ENCODE data around the gene RALGPS1.

Gene RALGPS1

GRCh38 chr9:126956917-126957686 lies 42.5 kb downstream of the RALGPS1 start:
- TF ChIP-seq, protein P1, sequence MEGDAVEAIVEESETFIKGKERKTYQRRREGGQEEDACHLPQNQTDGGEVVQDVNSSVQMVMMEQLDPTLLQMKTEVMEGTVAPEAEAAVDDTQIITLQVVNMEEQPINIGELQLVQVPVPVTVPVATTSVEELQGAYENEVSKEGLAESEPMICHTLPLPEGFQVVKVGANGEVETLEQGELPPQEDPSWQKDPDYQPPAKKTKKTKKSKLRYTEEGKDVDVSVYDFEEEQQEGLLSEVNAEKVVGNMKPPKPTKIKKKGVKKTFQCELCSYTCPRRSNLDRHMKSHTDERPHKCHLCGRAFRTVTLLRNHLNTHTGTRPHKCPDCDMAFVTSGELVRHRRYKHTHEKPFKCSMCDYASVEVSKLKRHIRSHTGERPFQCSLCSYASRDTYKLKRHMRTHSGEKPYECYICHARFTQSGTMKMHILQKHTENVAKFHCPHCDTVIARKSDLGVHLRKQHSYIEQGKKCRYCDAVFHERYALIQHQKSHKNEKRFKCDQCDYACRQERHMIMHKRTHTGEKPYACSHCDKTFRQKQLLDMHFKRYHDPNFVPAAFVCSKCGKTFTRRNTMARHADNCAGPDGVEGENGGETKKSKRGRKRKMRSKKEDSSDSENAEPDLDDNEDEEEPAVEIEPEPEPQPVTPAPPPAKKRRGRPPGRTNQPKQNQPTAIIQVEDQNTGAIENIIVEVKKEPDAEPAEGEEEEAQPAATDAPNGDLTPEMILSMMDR (IDR thresholded peaks at IDR 0.05; ENCODE audit: poor library complexity, severe bottlenecking): no peak
- peaks cover 12% of the 10 kb centered on the region for H3K4me1 ChIP-seq (ENCODE audit: insufficient read depth, poor library complexity, severe bottlenecking)
- peak; percentile 83 for ATAC-seq (ENCODE audit: low read depth)
- DNase-seq (ENCODE audit: low spot score): no peak
- H3K4me3 ChIP-seq (ENCODE audit: severe bottlenecking): no peak overlapping the region
- peak overlapping the region; percentile 68 for H3K27ac ChIP-seq (ENCODE audit: poor library complexity, severe bottlenecking)
- no peaks in the 10 kb centered on the region for H3K27me3 ChIP-seq (ENCODE audit: insufficient read depth, poor library complexity, severe bottlenecking)
- no peaks in the 10 kb centered on the region for H3K36me3 ChIP-seq (ENCODE audit: low read depth)
- H3K9me3 ChIP-seq (ENCODE audit: severe bottlenecking): no peaks in the 10 kb centered on the region

DNA sequence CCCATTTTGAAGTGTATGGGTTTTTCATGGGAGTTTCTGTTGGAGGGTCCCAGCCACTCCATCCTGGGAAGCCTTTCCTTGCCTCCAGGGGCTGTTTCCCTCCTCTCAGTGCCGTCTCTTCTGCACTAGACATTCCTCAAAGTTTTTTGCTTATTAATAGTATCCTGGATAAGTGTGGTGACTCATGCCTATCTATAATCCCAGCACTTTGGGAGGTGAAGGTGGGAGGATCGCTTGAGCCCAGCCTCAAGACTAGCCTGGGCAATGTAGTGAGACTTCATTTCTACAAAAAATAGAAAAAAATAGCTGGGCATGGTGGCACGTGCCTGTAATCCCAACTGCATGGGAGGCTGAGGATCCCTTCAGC lies 43.1 kb downstream of the RALGPS1 start:
- Histone ChIP-seq H3K36me3 (ENCODE audit: low read depth) (no peaks in the 10 kb centered on the region), H3K27ac (ENCODE audit: poor library complexity, severe bottlenecking) (peak overlapping the region; percentile 68), H3K4me1 (ENCODE audit: insufficient read depth, poor library complexity, severe bottlenecking) (peaks cover 12% of the 10 kb centered on the region), H3K27me3 (ENCODE audit: insufficient read depth, poor library complexity, severe bottlenecking) (no peaks in the 10 kb centered on the region), H3K4me3 (ENCODE audit: severe bottlenecking) (no peak overlapping the region), H3K9me3 (ENCODE audit: severe bottlenecking) (no peaks in the 10 kb centered on the region)
- TF ChIP-seq, protein P1 (IDR thresholded peaks at IDR 0.05; ENCODE audit: poor library complexity, severe bottlenecking): no peak
- ATAC-seq (ENCODE audit: low read depth) (peak; percentile 95), DNase-seq (ENCODE audit: low spot score) (no peak)

DNA sequence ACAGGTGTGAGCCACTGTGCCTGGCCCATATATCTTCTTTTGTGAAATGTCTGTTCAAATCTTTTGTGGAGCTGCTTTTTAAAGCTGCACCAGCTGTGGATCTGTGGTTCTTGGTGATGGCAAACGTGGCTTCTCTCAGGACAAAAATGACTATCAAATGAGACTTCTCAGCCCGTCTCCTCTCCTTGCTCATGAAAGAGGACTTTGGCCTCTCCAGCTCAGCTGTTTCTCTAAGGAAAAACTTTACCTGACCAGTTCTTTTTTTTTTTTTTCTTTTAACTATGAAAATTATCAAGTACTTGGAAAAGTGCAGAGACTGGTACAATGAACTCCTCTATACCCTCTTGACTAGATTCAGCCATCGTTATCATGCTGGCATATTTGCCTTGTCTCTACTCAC lies 44.8 kb downstream of the RALGPS1 start:
- no peak for ATAC-seq (ENCODE audit: low read depth)
- peaks cover 12% of the 10 kb centered on the region for H3K4me1 ChIP-seq (ENCODE audit: insufficient read depth, poor library complexity, severe bottlenecking)
- no peak overlapping the region for H3K4me3 ChIP-seq (ENCODE audit: severe bottlenecking)
- TF ChIP-seq, protein P1 (IDR thresholded peaks at IDR 0.05; ENCODE audit: poor library complexity, severe bottlenecking): no peak
- no peaks in the 10 kb centered on the region for H3K36me3 ChIP-seq (ENCODE audit: low read depth)
- H3K27me3 ChIP-seq (ENCODE audit: insufficient read depth, poor library complexity, severe bottlenecking): no peaks in the 10 kb centered on the region
- H3K27ac ChIP-seq (ENCODE audit: poor library complexity, severe bottlenecking): no peak overlapping the region
- no peaks in the 10 kb centered on the region for H3K9me3 ChIP-seq (ENCODE audit: severe bottlenecking)
- DNase-seq (ENCODE audit: low spot score): no peak

DNA sequence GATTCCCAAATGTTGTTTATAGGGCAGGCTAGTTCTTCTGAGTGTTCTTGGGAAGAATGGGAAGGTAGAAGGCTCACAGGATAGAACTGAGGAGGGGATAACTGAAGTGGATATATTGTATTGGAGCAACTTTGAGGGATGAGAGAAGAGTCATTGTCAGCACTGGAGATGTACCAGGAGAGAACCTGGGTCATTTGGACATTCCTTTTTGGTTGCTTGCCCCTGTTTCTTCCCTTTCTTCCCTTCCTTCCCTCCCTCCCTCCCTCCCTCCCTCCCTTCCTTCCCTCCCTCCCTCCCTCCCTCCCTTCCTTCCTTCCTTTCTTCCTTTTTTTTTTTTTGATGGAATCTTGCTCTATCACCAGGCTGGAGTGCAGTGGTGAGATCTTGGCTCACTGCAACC lies 45.3 kb downstream of the RALGPS1 start:
- Histone ChIP-seq H3K9me3 (ENCODE audit: severe bottlenecking) (no peaks in the 10 kb centered on the region), H3K4me1 (ENCODE audit: insufficient read depth, poor library complexity, severe bottlenecking) (peaks cover 12% of the 10 kb centered on the region), H3K36me3 (ENCODE audit: low read depth) (no peaks in the 10 kb centered on the region), H3K4me3 (ENCODE audit: severe bottlenecking) (no peak overlapping the region), H3K27me3 (ENCODE audit: insufficient read depth, poor library complexity, severe bottlenecking) (no peaks in the 10 kb centered on the region), H3K27ac (ENCODE audit: poor library complexity, severe bottlenecking) (no peak overlapping the region)
- TF ChIP-seq, protein P1 (IDR thresholded peaks at IDR 0.05; ENCODE audit: poor library complexity, severe bottlenecking): no peak
- ATAC-seq (ENCODE audit: low read depth) (no peak), DNase-seq (ENCODE audit: low spot score) (no peak)

GRCh38 chr9:126962336-126962735 lies 47.8 kb downstream of the RALGPS1 start:
- no peak for ATAC-seq (ENCODE audit: low read depth)
- Histone ChIP-seq H3K27ac (ENCODE audit: poor library complexity, severe bottlenecking) (no peak overlapping the region), H3K27me3 (ENCODE audit: insufficient read depth, poor library complexity, severe bottlenecking) (no peaks in the 10 kb centered on the region), H3K4me3 (ENCODE audit: severe bottlenecking) (no peak overlapping the region), H3K9me3 (ENCODE audit: severe bottlenecking) (no peaks in the 10 kb centered on the region), H3K36me3 (ENCODE audit: low read depth) (no peaks in the 10 kb centered on the region), H3K4me1 (ENCODE audit: insufficient read depth, poor library complexity, severe bottlenecking) (peaks cover 8% of the 10 kb centered on the region)
- no peak for DNase-seq (ENCODE audit: low spot score)
- TF ChIP-seq, protein P1 (IDR thresholded peaks at IDR 0.05; ENCODE audit: poor library complexity, severe bottlenecking): no peak
